Trophoblast cell (in vitro differentiated cells and primary cell): Measurements from ENCODE around the gene KRTAP2-3.
"Not testable (repeated sequence)": the region's sequence is repeated elsewhere in the genome, so short reads cannot be mapped to it uniquely, and the experiment has no call there.

Source experiments
- DNase-seq, 2 donors: peaks; one replicate each; pipeline ENCODE4 v3.0.0-alpha.2; 2016
- H2AFZ ChIP-seq: 2 replicates; pipeline ENCODE4 v1.6.1; 2013; ENCODE audit warnings: low read length, moderate library complexity, mild to moderate bottlenecking; ENCODE audit not compliant: insufficient read depth, poor library complexity
- H2AK5ac ChIP-seq: 2 replicates; pipeline ENCODE4 v1.6.1; 2013; ENCODE audit warnings: mild to moderate bottlenecking, low read length
- H2BK120ac ChIP-seq: 2 replicates; pipeline ENCODE4 v1.6.1; 2013; ENCODE audit warnings: low read length, mild to moderate bottlenecking, moderate library complexity; ENCODE audit not compliant: insufficient read depth, poor library complexity
- H2BK12ac ChIP-seq: 2 replicates; pipeline ENCODE4 v1.6.1; 2013; ENCODE audit warnings: mild to moderate bottlenecking, low read length, moderate library complexity
- H2BK5ac ChIP-seq: 2 replicates; pipeline ENCODE4 v1.6.1; 2013; ENCODE audit warnings: low read length, low read depth, moderate library complexity, mild to moderate bottlenecking; ENCODE audit not compliant: poor library complexity
- H3K14ac ChIP-seq: 2 replicates; pipeline ENCODE4 v1.6.1; 2013; ENCODE audit warnings: mild to moderate bottlenecking, low read length
- H3K18ac ChIP-seq: 2 replicates; pipeline ENCODE4 v1.6.1; 2013; ENCODE audit warnings: mild to moderate bottlenecking, low read length
- H3K23ac ChIP-seq: 2 replicates; pipeline ENCODE4 v1.6.1; 2013; ENCODE audit warnings: low read length
- H3K27ac ChIP-seq: 2 replicates; pipeline ENCODE4 v1.5.1; 2013; ENCODE audit warnings: low read depth, mild to moderate bottlenecking, inconsistent platforms, low read length, moderate library complexity
- H3K27me3 ChIP-seq: 2 replicates; pipeline ENCODE4 v1.6.1; 2013; ENCODE audit warnings: inconsistent platforms, mild to moderate bottlenecking, low read length, moderate library complexity; ENCODE audit not compliant: insufficient read depth
- H3K36me3 ChIP-seq, 2 experiments: 1 replicate in 1 of 2; 2 replicates in 1 of 2; pipeline ENCODE4 v1.6.1; 2013; ENCODE audit warnings: low read length in 2 of 2, mild to moderate bottlenecking in 2 of 2, moderate library complexity in 1 of 2; ENCODE audit not compliant: insufficient read depth in 2 of 2, control insufficient read depth in 1 of 2
- H3K4ac ChIP-seq: 2 replicates; pipeline ENCODE4 v1.6.1; 2013; ENCODE audit warnings: low read depth, mild to moderate bottlenecking, low read length, moderate library complexity
- H3K4me1 ChIP-seq, 2 experiments: 1 replicate in 1 of 2; 2 replicates in 1 of 2; pipeline ENCODE4 v1.6.1; 2013; ENCODE audit warnings: low read length in 2 of 2, mild to moderate bottlenecking in 2 of 2, moderate library complexity in 1 of 2; ENCODE audit not compliant: insufficient read depth in 2 of 2, control insufficient read depth in 1 of 2
- H3K4me2 ChIP-seq: 2 replicates; pipeline ENCODE4 v1.6.1; 2013; ENCODE audit warnings: inconsistent platforms, mild to moderate bottlenecking, low read length, moderate library complexity
- H3K4me3 ChIP-seq: 2 replicates; pipeline ENCODE4 v1.5.1; 2013; ENCODE audit warnings: mild to moderate bottlenecking, low read depth, low read length, inconsistent platforms
- H3K79me1 ChIP-seq: one replicate; pipeline ENCODE4 v1.6.1; 2013; ENCODE audit warnings: low read length
- H3K79me2 ChIP-seq: 2 replicates; pipeline ENCODE4 v1.6.1; 2013; ENCODE audit warnings: low read length, mild to moderate bottlenecking; ENCODE audit not compliant: control insufficient read depth, insufficient read depth, poor library complexity
- H3K9ac ChIP-seq: 2 replicates; pipeline ENCODE4 v1.6.1; 2013; ENCODE audit warnings: mild to moderate bottlenecking, low read length
- H3K9me3 ChIP-seq: 2 replicates; pipeline ENCODE4 v1.6.1; 2013; ENCODE audit warnings: low read depth, mild to moderate bottlenecking, control low read depth, inconsistent platforms, low read length; ENCODE audit not compliant: insufficient read depth
- H4K12ac ChIP-seq: 2 replicates; pipeline ENCODE4 v1.6.1; 2013; ENCODE audit warnings: low read depth, mild to moderate bottlenecking, low read length, moderate library complexity
- H4K8ac ChIP-seq: 2 replicates; pipeline ENCODE4 v1.6.1; 2013; ENCODE audit warnings: low read depth, mild to moderate bottlenecking, low read length, moderate library complexity
- H4K91ac ChIP-seq: one replicate; pipeline ENCODE4 v1.6.1; 2013; ENCODE audit warnings: low read depth, mild to moderate bottlenecking, low read length, moderate library complexity
- whole genome bisulfite sequencing: extraction: QIAGEN DNeasy Blood & Tissue Kit; methylation state at CpG from one replicate; pipeline ENCODE4 v1.1.7; 2013; ENCODE audit warnings: missing lambda C conversion rate; ENCODE audit not compliant: insufficient read length, insufficient coverage; ENCODE audit errors: extremely low coverage; 5-methylcytosine and 5-hydroxymethylcytosine counted together

The KRTAP2-3 gene

DNA sequence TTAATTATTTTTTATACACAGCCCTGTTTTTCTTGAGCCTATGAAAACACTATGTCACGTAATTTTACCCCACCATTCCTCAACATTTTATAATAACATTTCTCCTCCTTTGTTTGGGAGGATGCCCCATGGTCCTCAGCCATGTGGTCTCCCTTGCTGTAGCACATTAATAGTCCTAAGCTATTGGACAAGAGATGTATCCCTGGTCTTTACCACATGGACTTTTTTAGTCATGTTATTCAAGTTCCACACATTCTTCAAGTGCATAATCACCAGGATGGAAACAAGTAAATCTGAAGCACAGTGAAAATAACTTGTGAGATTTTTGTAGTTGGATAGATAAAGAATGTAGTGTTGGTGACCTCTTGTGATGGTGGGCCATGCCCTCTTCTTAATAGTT is 2.0 kb upstream of the KRTAP2-3 start:
- no peaks in the 10 kb centered on the region for H3K27me3 ChIP-seq
- H3K4ac ChIP-seq = no peak overlapping the region
- no peak overlapping the region for H4K12ac ChIP-seq
- no peak overlapping the region for H4K8ac ChIP-seq
- no peak overlapping the region for H3K4me3 ChIP-seq
- H3K79me1 ChIP-seq = no peaks in the 10 kb centered on the region
- H3K9ac ChIP-seq = no peak overlapping the region
- peak overlapping the region; percentile 22 for H3K27ac ChIP-seq
- no peak overlapping the region for H3K23ac ChIP-seq
- H3K4me2 ChIP-seq = no peak overlapping the region
- H4K91ac ChIP-seq = no peak overlapping the region
- H3K79me2 ChIP-seq = no peaks in the 10 kb centered on the region
- no peak overlapping the region for H2BK5ac ChIP-seq
- H2AK5ac ChIP-seq = no peak overlapping the region
- H2BK12ac ChIP-seq = no peak overlapping the region
- no peak overlapping the region for H2AFZ ChIP-seq
- peaks cover 3 to 6% of the 10 kb centered on the region in 2 experiments for H3K4me1 ChIP-seq
- H3K36me3 ChIP-seq = no peaks in the 10 kb centered on the region
- H2BK120ac ChIP-seq = no peak overlapping the region
- 100% methylated on average over 1 of the region's 1 CpG for WGBS
- no peak overlapping the region for H3K14ac ChIP-seq
- peak in 1 of 2 donors; percentile 51 for DNase-seq
- no peak overlapping the region for H3K18ac ChIP-seq
- no peaks in the 10 kb centered on the region for H3K9me3 ChIP-seq

GRCh38 chr17:41059276-41060051 is 450 bp downstream of the KRTAP2-3 start:
- Histone ChIP-seq H3K14ac (peak overlapping the region; percentile 70), H4K91ac (peak overlapping the region; percentile 48), H2BK120ac (peak overlapping the region; percentile 51)
- H3K36me3 ChIP-seq, H4K12ac ChIP-seq, H3K23ac ChIP-seq, H4K8ac ChIP-seq, H3K9me3 ChIP-seq, H3K79me2 ChIP-seq, H2AK5ac ChIP-seq, H3K4ac ChIP-seq, H2AFZ ChIP-seq, H2BK5ac ChIP-seq, H3K79me1 ChIP-seq, H3K4me1 ChIP-seq, H3K27ac ChIP-seq, H3K9ac ChIP-seq, H2BK12ac ChIP-seq, H3K27me3 ChIP-seq, H3K4me2 ChIP-seq, H3K4me3 ChIP-seq, H3K18ac ChIP-seq: not testable (repeated sequence)
- peak in 1 of 2 donors; percentile 87 for DNase-seq
- WGBS = no CpG with 5 or more reads among the region's 31 CpGs

- H3K79me2 ChIP-seq = no peaks in the 10 kb centered on the region
- no peak overlapping the region for H3K18ac ChIP-seq
- H4K12ac ChIP-seq = no peak overlapping the region
- H3K14ac ChIP-seq = no peak overlapping the region
- no peak overlapping the region for H3K4me3 ChIP-seq
- no peaks in the 10 kb centered on the region for H3K79me1 ChIP-seq
- H4K8ac ChIP-seq = no peak overlapping the region
- no CpG with 5 or more reads among the region's 5 CpGs for WGBS
- H2BK5ac ChIP-seq = no peak overlapping the region
- no peak overlapping the region for H2BK12ac ChIP-seq
- H3K27ac ChIP-seq = no peak overlapping the region
- H3K9ac ChIP-seq = no peak overlapping the region
- H3K4me2 ChIP-seq = no peak overlapping the region
- no peak for DNase-seq
- no peak overlapping the region for H2BK120ac ChIP-seq
- no peak overlapping the region for H2AK5ac ChIP-seq
- no peaks in the 10 kb centered on the region for H3K36me3 ChIP-seq
- no peak overlapping the region for H2AFZ ChIP-seq
- no peak overlapping the region for H3K4ac ChIP-seq
- no peak overlapping the region for H4K91ac ChIP-seq
- H3K4me1 ChIP-seq = peaks cover 3 to 6% of the 10 kb centered on the region in 2 experiments
- no peaks in the 10 kb centered on the region for H3K9me3 ChIP-seq
- no peak overlapping the region for H3K23ac ChIP-seq
- no peaks in the 10 kb centered on the region for H3K27me3 ChIP-seq
Measured at GRCh38 chr17:41058741-41059140, 1.2 kb downstream of the KRTAP2-3 start.

DNA sequence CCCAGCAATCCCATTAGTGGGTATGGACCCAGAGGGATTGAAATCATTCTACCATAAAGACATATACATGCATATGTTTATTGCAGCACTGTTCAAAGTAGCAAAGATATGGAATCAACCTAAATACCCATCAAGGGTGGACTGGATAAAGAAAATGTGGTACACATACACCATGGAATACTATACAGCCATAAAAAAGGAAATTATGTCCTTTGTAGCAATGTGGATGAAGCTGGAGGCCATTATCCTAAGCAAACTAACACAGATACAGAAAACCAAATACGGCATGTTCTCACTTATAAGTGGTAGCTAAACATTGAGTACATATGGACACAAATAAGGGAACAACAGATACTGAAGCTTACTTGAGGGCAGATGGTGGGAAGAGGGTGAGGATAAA is 2.4 kb downstream of the KRTAP2-3 start:
- no peak overlapping the region for H2AK5ac ChIP-seq
- no peak for DNase-seq
- no peak overlapping the region for H4K12ac ChIP-seq
- H3K27me3 ChIP-seq = no peaks in the 10 kb centered on the region
- H2BK5ac ChIP-seq = no peak overlapping the region
- no peak overlapping the region for H3K4ac ChIP-seq
- no peak overlapping the region for H3K23ac ChIP-seq
- no peaks in the 10 kb centered on the region for H3K36me3 ChIP-seq
- no peaks in the 10 kb centered on the region for H3K79me1 ChIP-seq
- H3K79me2 ChIP-seq = no peaks in the 10 kb centered on the region
- H4K91ac ChIP-seq = no peak overlapping the region
- H2BK12ac ChIP-seq = no peak overlapping the region
- no peak overlapping the region for H2AFZ ChIP-seq
- H3K9ac ChIP-seq = no peak overlapping the region
- no peak overlapping the region for H4K8ac ChIP-seq
- H3K4me1 ChIP-seq = peaks cover 3 to 6% of the 10 kb centered on the region in 2 experiments
- H3K27ac ChIP-seq = no peak overlapping the region
- no CpG with 5 or more reads among the region's 1 CpG for WGBS
- H3K14ac ChIP-seq = no peak overlapping the region
- H2BK120ac ChIP-seq = no peak overlapping the region
- no peak overlapping the region for H3K4me2 ChIP-seq
- H3K4me3 ChIP-seq = no peak overlapping the region
- no peaks in the 10 kb centered on the region for H3K9me3 ChIP-seq
- no peak overlapping the region for H3K18ac ChIP-seq
